A172 (cell line): ENCODE data around the gene GLDN. TPM values are rescaled to one million over a fixed set of nuclear protein-coding genes. Genes with fewer than 3 reads are reported as not detected.

Experiments used
- DNase-seq: peaks from one replicate; pipeline ENCODE4 v3.0.0-alpha.2; 2015; ENCODE audit warnings: low spot score
- total RNA-seq: library from RNA; depleted of rRNA; stranded (reverse); fragments of >200 nt; shearing (Covaris generic); gene quantifications from 2 replicates; pipeline ENCODE4 v1.2.3, GENCODE V29; 2014

The GLDN gene
- total RNA-seq, 1 experiment from 2014 or later = 0.57 TPM

DNA sequence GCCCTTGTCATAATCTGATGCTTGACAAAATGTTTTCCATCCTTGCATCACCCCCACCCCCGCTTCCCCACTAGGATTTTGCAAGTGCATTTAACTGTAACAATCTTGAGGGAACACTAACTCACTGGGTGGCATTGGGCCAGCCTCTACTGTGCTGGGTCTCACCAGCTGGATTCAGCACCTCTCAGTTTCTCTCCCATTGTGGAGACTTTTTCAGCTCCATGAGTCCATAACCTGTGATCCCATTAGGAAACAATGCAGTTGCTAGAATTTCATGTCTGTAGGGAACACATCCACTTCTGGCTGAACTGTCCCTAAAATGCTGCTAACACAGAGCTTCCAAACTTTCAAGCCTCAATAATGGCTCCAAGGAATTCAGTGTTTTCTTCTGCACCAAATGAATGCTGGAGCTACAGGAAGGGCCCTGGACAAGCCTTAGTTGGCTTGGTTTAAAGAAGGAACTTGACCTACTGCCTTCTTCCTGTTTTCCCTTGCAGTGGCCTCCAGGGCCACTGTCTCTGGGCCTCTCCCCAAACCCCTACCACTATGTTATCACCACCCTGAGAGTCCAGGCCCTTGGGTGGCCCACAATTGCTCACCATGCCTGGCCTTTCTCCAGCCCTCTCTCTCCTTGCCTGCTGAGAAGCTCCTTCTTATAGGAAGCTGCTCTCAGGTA lies 18.7 kb upstream of the GLDN start:
- DNase-seq = no peak

DNA sequence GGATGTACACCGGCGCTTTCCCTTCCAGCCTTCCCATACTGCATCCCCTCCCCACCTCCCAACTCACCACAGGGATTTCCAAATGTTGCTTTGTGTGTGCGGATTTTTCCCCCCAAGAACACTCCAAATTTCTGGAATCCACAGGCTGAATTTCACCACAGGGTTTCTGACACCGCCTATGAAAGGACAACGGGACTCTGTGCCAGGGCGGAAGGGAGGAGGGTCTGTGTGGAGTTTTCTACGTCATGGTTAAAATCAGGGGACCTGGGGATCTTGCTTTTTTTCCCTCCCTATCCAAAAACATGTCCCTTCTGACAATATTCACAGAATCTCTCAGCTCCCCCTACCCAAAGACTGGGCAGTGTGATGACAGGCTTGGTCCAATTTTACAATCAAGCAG lies 17.7 kb upstream of the GLDN start:
- no peak for DNase-seq

DNA sequence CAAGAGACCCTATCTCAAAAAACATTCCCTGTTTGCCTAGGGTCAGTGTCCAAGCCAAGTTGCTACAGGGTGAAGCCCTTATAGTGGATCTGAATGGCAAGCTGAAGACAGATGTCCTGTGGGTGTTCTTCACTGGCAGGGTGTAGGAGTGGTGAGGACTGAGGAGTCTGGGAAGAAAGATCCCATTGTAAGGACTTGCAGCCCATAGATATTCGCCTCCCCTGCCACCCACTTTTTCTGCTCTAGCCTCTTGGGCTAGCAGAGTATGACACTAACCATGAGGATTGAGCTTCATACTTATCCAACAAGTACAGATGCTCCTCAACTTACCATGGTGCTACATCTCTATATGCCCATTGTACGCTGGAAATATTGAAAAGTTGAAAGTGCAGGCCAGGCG lies 16.3 kb upstream of the GLDN start:
- no peak for DNase-seq

DNA sequence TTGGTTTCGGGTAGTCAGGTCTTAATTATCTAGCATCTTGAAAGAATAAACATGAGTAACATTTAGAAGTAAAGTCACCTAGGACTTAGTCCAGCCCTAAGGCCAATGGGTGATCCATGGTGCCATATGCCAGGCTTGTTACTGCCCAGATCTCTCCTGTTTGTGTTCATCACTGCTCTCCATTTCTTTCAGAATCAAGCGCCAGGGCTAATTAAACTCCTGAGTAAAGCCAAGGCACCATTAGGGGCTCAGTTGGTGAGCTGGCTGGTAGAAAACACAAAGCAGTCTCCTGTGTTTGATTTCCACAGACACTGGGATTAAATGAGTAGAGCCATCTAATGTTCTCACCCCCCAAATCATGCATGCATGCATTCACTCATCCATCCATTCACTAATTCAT lies 14.4 kb upstream of the GLDN start:
- no peak for DNase-seq

DNA sequence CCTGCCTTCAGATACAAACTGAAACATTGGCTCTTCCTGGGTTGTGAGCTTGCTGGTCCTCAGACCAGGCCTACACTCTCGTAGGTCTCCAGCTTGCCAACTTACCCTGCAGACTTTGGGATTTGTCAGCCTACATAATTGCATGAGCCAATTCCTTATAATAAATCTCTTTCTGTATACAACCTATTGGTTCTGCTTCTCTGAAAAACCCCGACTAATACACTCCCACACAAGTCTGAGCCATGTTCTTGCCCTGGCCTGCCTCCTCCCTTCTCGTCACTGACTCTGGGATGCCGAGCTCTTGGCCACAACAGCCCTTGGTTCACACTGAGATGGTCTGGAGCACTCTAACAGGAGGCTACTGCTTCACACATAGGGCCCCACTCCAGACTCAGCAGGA lies 12.5 kb upstream of the GLDN start:
- DNase-seq = no peak

DNA sequence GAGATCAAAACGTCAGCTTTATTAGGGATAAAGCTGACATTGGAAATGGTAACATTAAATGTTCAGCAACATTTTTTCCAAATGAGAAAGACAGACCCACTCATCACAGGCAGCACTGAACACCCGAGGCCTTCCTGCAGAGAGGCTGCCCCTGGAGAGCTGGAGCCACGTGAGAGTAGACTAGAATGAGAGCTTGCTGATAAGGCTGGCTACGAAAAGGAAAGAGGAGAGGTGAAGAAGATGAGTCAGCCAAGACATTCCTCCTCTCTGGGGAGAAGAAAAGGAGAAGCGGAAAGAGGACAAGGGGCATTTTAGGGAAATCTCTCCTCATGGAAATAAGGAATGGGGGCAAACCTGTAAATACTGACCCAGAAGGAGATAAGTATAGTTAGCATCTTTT lies 10.3 kb upstream of the GLDN start:
- peak; percentile 4 for DNase-seq

DNA sequence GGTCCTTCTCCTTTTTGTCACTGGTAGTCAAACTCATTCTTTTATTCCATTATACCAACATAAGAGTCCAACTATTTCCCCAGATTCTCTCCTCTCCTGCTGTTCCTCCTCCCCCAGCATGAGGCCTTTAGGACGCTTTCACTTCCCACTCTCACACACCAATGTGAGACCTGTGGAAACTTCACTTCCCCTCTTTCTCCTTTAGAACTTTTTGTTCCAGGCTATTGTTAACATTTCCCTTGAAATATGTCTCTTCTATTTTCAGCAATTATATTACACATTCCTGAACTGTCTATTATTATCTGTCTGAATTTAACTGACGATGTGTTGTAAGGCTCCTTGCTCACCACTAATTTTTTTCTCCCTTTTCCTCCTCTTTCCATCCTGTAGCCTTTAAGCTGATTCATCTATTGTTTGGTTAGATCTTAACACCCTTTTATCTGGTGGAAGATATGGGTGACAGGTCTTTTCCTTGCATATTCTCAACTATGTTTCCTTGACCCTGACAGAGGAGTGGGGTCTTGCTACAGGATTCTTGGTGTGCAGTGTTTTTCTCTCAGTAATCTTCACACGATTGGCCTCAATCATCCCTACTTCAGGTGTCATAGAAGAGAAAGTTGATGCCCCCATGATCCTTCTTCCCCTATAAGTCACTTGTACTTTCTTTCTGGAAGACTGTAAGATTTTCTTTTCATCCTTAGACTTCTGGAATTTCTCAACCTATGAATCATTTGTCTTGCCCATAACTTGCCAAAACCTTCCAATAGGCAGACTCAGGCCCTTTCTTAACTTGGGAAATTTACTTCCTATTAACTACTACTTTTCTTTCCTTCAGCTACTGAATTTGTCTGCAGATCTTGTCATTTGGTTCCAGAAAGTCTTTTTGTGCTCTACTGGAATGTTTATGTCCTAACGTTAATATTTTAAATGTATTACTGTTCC lies 9.0 kb upstream of the GLDN start:
- DNase-seq = no peak

DNA sequence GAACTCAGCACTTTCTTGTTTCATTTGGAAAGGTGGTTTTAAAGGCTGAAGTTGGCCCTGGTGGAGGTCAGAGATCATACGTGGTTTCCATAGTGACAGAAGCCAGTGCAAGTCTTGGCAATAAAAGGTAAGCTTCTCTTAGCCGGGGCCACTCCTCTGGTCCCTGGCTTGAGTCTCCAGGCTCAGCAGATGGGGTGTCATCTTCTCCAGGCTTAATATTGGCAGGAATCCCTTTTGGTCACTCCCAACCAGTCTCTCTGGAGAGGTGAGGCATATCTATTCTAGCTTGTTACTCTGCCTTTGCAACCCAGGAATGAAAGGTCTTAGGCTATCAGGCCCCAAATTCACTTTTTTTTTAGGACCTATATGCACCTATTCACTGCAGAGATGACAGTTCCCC lies 7.9 kb upstream of the GLDN start:
- DNase-seq = no peak

DNA sequence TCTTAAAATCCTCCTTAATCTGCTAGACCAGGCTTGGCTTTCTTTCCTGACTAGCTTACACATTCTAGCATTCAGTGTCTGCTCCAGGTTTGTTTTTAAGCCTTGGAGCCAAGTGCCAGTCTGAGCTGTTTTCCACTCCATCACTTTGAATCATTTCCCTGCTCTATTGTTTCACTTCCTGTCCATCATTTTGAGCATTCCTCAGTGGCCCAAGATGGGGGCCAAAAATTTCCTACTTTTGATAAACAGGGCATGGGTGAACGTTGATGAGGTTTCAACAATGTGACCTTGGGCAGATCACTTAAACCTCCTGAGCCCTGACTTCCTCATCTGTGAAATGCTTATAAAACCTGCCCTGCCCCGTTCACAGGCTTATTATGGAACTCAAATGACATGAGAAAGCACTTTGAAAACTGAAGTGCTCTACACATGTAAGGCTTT lies 7.4 kb upstream of the GLDN start:
- DNase-seq = no peak

DNA sequence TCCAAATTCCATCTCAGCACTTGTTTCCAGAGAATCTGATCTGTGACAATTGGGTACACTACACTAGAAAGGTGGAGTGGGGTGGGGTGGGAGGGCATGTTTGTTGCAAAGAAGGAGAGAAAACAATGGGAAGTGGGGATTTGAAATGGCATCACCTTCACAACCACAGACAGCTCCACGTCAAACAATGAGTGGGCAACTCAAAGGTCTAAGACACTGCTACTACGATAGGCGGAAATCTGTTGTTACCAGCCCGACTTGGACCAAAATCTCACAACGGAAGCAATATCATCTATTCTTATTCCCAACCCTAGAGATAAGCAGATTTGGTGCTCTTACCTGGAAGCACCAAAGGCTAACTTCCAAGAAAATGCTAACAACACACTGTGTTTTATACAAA lies 6.4 kb upstream of the GLDN start:
- no peak for DNase-seq

DNA sequence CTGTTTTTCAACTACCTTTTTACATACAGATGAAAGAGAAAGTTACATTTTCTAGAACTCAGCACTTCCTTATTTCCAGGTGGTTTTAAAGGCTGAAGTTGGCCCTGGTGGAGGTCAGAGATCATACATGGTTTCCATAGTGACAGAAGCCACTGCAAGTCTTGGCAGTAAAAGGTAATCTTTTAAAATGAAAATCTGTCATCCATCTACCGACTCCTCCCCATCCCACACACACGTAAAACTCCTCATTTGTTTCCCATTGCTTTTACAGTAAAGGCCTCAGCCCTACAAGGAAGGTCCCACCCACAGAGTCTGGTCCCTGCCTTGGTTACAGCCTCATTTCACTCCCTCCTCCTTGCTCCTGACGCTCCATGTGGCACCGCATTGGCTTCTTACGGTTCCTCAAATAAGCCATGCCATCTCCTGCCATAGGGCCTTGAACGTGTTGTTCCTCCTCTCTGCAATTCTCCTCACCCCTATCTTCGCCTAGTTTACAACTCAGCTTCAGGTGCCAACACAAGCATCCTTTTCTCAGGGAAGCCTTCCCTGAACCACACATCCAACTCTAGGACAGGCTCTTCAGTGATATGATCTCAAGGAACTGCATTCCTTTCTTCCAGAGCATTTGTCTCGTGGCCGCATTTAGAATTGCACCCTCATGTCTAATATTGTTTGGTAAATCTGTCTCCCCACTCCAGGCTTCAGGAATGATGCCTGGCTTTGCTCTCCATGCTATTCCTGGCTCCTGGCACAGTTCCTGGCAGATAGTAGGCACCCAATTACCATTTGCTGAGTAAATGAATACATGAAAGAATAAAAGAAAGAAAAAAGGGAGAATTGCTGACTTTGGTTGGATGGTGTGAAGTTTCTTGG lies 5.7 kb upstream of the GLDN start:
- no peak for DNase-seq

DNA sequence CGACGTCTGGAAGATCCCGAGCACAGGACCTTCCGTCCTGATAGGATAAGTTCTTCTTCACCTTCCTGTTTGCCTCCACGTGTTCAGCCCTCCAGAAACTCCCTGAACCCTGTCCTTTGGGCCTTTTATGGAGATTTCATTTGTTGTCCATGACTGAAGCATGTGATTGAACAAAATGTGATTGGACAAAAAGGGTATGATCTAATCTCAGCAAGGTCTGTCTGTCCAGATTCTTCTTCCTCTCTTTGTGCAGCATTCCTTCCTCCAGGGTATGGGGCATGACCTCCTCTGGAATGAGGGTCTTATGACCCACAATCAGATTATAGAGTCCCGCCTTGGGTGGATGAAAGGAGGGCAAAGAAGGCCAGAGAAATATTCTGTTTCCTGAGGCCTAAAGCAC lies 3.0 kb upstream of the GLDN start, which contains the start of gene CYP19A1:
Gene CYP19A1 (minus strand): TSS at position 101 of the 400 bp plus-strand sequence. CDS start 95,684 bp downstream, outside the sequence.
- no peak for DNase-seq

DNA sequence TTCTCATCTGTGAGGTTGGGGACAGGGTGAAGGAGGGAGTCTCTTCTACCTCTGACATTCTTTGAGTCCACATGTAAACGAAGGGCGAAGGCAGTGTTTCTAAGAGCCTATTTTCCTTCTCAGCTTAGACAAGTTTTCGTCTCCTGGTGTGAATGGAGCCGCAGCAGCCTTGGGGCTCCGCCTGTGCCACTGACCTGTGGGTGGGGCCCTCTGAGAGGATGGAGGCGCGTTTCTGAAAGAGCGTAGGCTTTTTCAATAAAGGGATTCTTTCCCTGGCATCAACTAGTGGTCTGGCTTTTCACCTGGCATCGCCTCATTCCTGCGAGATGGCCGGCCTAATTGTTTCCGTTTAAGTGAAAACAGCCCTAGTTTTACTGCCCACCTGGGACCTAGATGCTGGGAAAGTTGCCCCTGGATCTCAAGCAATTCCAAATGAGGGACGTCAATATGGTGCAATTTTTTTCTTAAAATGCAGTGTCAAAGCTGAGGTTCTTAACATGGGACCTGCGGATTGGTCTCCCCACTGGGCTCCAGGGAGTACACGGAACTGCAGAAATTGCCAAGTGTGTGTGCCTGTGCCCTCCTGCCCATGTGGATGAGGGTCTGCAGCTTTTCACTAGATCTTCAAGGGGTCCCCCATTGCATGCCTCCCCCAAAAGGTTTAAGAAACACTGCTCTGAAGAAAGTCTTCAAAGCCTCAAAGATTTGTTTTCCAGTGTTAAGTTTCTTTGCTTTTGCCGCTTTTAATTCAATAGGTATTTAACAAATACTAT lies 958 bp downstream of the GLDN start:
- DNase-seq = no peak

DNA sequence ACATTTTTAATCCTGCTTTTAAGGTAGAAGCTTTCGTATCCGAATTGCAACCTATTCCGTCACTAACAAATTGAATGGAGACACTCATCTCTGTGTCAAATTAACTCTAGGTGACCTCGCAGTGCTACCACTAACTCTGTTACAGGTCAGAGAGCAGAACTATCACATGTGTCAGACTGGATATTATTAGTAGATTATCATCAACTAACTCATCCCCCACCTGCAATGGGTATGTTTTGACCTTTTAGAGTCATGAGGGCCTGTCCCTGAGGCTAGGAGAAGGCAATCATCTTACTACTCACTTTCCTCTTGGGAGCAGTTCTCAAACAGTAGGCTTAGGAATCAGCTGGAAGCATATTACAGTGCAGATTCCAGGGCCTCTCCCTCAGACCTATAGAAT lies 2.0 kb downstream of the GLDN start:
- no peak for DNase-seq

DNA sequence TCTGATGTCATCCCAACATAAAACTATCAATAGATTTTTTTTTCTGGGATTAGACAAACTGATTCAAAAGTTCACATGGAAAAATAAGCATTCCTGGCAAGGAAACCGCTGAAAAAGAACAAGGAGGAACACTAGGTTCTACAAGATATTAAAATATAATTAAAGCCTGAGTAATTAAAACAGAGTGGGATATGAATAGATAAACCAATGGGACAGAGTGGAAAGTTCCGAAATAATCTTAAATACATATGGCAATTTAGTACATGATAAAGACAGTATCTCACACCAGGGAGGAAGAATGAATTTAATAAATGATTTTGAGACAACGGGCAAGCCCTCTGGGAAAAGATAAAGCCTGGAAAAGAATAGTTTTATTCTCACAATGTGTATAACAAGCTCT lies 4.7 kb downstream of the GLDN start:
- DNase-seq = no peak

DNA sequence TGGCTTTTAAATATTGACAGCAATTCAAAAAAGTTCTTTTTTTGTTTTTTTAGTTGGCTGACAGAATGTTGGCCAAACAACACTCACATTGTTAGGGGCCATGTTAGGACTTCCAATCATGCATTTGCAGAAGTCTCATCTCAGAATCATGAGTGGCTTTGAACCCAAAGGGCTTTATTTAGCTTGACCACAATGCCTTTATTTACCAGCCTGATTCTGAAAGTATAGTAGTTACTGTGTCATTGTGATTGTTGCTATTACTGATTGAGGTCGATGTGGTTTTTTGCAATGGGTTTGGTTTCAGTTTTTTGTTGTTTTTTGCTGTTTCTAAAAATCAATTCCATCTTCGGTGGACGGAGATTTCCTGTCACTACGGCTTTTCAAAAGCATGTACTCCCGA lies 7.2 kb downstream of the GLDN start:
- no peak for DNase-seq

DNA sequence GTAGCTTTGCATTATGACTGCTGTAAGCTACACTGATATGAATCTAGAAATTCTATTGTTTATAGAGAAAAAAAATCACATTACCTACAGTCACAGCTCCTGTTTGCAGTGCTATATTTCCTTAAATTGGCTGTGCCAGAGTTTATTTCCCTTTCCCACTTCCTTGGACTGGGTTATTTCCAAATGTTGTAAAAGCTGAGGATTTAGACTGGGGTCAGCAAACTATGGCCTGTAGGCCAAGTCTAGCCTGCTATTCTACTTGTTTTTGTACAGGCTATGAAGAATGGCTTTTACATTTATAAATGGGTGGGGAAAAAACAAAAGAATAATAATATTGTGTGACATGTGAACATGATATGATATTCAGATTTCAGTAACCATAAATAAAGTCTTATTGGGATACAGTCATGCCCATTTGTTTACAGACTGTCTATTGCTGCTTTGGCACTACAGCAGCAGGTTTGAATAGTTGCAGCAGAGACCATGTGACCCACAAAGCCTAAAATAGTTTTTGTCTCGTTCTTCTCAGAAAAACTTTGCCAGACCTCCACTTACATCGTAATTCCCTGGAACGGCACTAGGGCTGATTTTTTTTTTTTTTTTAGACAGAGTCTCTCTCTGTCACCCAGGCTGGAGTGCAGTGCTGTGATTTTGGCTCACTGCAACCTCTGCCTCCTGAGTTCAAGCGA lies 7.8 kb downstream of the GLDN start:
- no peak for DNase-seq

DNA sequence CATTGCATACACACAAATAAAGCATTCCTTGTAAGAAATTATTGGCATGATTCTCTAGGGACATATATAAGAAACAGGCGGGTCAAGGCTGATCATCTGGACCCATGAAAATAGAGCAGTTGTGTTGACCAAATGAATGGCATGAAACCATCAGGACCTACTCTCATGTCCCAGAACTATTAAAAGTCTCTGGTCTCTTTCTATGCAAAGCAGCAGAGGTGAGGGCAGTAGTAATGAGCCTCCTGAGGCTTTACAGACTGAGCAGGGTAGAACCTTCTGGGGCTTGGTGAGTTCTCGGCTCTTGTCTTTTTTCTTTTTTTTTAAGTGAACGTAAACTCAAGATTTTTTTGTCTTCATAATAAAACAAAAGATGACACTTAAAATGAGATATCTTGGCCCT lies 9.3 kb downstream of the GLDN start:
- no peak for DNase-seq

DNA sequence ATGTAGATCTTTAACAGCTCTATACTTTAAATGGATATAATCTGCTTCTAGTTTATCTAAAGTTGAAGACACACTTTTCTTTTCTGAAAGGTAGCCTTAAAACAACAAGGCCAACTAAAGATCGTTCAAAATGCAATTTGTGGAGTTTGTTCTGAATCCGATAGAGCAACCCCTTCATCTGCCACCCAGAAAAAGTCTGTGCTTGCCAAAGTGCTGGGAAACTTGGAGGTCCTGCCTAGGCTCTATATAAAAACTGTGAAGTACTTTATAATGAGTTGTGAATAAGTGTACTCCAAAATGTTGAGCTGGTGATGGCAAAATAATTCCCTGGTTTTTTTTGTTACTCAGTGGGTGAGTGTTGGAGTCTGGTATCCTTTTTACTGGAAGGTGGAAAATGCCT lies 12.5 kb downstream of the GLDN start:
- no peak for DNase-seq

DNA sequence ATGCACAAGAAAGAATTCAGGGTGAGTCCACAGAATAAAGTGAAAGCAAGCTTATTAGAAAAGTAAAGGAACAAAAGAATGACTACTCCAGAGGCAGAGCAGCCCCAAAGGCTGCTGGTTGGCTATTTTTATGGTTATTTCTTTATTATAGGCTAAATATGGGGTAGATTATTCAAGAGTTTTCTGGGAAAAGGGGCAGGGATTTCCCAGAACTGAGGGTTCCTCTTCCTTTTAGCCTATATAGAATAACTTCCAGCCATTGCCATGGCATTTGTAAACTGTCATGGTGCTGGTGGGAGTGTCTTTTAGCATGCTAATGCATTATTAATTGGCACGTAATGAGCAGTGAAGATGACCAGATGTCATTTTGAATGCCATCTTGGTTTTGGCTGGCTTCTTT lies 13.6 kb downstream of the GLDN start:
- no peak for DNase-seq

DNA sequence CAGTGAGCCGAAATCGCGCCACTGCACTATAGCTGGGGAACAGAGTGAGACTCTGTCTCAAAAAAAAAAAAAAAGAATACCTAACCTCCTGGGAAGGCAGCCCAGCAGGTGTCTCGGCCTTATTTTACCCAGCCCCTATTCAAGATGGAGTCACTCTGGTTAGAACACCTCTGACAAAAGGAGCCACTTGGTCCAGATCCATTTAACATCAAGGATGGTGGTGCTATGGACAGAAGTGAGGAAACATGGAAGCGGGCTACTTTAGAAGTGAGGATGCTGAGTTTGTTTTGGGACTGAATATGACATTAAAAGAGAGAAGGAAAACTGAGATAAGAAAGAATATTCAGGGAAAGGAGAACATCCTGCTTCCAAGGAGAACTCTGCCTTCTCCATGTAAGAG lies 14.7 kb downstream of the GLDN start:
- no peak for DNase-seq
